NOMO-1 treated with DMSO at 0.1 percent for 48 hours (cell line): ENCODE measurements around the gene HEXA.
"Not testable (repeated sequence)": the region's sequence is repeated elsewhere in the genome, so short reads cannot be mapped to it uniquely, and the experiment has no call there.

Experiments
- DNase-seq: peaks from one replicate; lab custom pipeline; 2025; ENCODE audit not compliant: unreplicated experiment; lab: John Stamatoyannopoulos, UW

The HEXA gene

GRCh38 chr15:72375846-72376581 lies at the start of gene HEXA:
HEXA (minus strand) TSS chr15:72376014; CDS start chr15:72375972, 42 bp downstream.
- DNase-seq: peak; percentile 83

GRCh38 chr15:72423256-72423655 lies 47.4 kb upstream of the HEXA start:
- DNase-seq: no peak

GRCh38 chr15:72421484-72421883 lies 45.7 kb upstream of the HEXA start:
- no peak for DNase-seq

GRCh38 chr15:72420576-72420975 lies 44.8 kb upstream of the HEXA start:
- DNase-seq: peak; percentile 89

GRCh38 chr15:72419768-72420167 lies 44.0 kb upstream of the HEXA start:
- DNase-seq: not testable (repeated sequence)

- no peak for DNase-seq
Observed at GRCh38 chr15:72415304-72415703, 39.5 kb upstream of the HEXA start.

GRCh38 chr15:72413337-72413736 lies 37.5 kb upstream of the HEXA start:
- DNase-seq: not testable (repeated sequence)

- DNase-seq: no peak
Observed at GRCh38 chr15:72411544-72411943, 35.7 kb upstream of the HEXA start.

- DNase-seq: no peak
Observed at GRCh38 chr15:72411111-72411510, 35.3 kb upstream of the HEXA start.

- no peak for DNase-seq
Observed at GRCh38 chr15:72406936-72407335, 31.1 kb upstream of the HEXA start.

- no peak for DNase-seq
Observed at GRCh38 chr15:72404841-72405240, 29.0 kb upstream of the HEXA start.

GRCh38 chr15:72404356-72404755 lies 28.5 kb upstream of the HEXA start:
- DNase-seq: no peak

- no peak for DNase-seq
Observed at GRCh38 chr15:72402726-72403125, 26.9 kb upstream of the HEXA start.

- DNase-seq: no peak
Observed at GRCh38 chr15:72398648-72399047, 22.8 kb upstream of the HEXA start.

- peak; percentile 42 for DNase-seq
Observed at GRCh38 chr15:72397796-72398588, 22.2 kb upstream of the HEXA start, which contains the start of gene TMEM202. TMEM202 (plus strand) TSS chr15:72398305; CDS start chr15:72398327, 22 bp downstream.

- not testable (repeated sequence) for DNase-seq
Observed at GRCh38 chr15:72396331-72396730, 20.5 kb upstream of the HEXA start.

GRCh38 chr15:72389231-72389630 lies 13.4 kb upstream of the HEXA start:
- DNase-seq: no peak

GRCh38 chr15:72387741-72388140 lies 11.9 kb upstream of the HEXA start:
- no peak for DNase-seq

GRCh38 chr15:72382146-72382545 lies 6.3 kb upstream of the HEXA start:
- DNase-seq: peak; percentile 14

GRCh38 chr15:72380743-72381142 lies 4.9 kb upstream of the HEXA start:
- no peak for DNase-seq

GRCh38 chr15:72379856-72380430 lies 4.1 kb upstream of the HEXA start:
- no peak for DNase-seq

GRCh38 chr15:72379106-72379505 lies 3.3 kb upstream of the HEXA start:
- DNase-seq: not testable (repeated sequence)
